ENCODE measurements around the gene CCKAR.

DNA sequence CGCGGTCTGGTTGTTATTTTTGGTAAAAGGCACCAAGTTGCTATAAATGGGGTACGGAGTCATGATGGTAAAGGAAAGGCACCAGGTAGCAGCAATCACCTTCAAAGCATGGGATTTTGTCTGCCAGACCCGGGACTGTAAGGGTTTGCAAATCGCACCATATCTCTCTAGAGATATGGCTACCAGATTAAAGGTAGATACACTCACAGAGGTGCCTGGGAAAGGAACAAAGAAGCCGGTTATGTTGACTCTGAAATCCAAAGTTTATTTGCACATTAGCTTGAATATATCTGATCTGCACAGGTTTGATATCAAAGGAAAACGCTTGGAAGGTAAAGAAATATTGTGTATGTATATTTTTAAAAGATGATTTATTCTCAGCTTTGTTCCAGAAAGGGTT, 4.6 kb downstream of the CCKAR start:
- TF ChIP-seq, protein P1, sequence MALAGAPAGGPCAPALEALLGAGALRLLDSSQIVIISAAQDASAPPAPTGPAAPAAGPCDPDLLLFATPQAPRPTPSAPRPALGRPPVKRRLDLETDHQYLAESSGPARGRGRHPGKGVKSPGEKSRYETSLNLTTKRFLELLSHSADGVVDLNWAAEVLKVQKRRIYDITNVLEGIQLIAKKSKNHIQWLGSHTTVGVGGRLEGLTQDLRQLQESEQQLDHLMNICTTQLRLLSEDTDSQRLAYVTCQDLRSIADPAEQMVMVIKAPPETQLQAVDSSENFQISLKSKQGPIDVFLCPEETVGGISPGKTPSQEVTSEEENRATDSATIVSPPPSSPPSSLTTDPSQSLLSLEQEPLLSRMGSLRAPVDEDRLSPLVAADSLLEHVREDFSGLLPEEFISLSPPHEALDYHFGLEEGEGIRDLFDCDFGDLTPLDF (CRISPR knock-in tag; IDR thresholded peaks at IDR 0.05) = no peak
- TF ChIP-seq CREB1 (CRISPR knock-in tag; IDR thresholded peaks at IDR 0.05) = no peak
- TF ChIP-seq, protein P2, sequence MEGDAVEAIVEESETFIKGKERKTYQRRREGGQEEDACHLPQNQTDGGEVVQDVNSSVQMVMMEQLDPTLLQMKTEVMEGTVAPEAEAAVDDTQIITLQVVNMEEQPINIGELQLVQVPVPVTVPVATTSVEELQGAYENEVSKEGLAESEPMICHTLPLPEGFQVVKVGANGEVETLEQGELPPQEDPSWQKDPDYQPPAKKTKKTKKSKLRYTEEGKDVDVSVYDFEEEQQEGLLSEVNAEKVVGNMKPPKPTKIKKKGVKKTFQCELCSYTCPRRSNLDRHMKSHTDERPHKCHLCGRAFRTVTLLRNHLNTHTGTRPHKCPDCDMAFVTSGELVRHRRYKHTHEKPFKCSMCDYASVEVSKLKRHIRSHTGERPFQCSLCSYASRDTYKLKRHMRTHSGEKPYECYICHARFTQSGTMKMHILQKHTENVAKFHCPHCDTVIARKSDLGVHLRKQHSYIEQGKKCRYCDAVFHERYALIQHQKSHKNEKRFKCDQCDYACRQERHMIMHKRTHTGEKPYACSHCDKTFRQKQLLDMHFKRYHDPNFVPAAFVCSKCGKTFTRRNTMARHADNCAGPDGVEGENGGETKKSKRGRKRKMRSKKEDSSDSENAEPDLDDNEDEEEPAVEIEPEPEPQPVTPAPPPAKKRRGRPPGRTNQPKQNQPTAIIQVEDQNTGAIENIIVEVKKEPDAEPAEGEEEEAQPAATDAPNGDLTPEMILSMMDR (IDR thresholded peaks at IDR 0.05) = no peak
- TF ChIP-seq SP1 (CRISPR knock-in tag; conservative IDR thresholded peaks at IDR 0.05) = no peak
- TF ChIP-seq TEAD4 (CRISPR knock-in tag; IDR thresholded peaks at IDR 0.05) = no peak
